Smooth muscle cell of trachea (primary cell): ENCODE data around the gene IREB2. TPM values are rescaled to one million over a fixed set of nuclear protein-coding genes. Genes with fewer than 3 reads are reported as not detected.

Experiments used
- total RNA-seq: library from RNA; depleted of rRNA; stranded (reverse); fragments of >200 nt; gene quantifications from 2 replicates; pipeline ENCODE4 v1.2.1, GENCODE V29; 2014

The IREB2 gene
- total RNA-seq, result 18.4 and 34.2 TPM in 2 replicates

GRCh38 chr15:78437762-78438618, at the start of gene IREB2:
Gene IREB2 (plus strand): TSS chr15:78438216. CDS start chr15:78438338, 122 bp downstream.

GRCh38 chr15:78506971-78507830, 69.2 kb downstream of the IREB2 start, which contains the start of gene HYKK:
Gene HYKK (plus strand): TSS chr15:78507577. CDS start chr15:78513089, 5,512 bp downstream.

DNA sequence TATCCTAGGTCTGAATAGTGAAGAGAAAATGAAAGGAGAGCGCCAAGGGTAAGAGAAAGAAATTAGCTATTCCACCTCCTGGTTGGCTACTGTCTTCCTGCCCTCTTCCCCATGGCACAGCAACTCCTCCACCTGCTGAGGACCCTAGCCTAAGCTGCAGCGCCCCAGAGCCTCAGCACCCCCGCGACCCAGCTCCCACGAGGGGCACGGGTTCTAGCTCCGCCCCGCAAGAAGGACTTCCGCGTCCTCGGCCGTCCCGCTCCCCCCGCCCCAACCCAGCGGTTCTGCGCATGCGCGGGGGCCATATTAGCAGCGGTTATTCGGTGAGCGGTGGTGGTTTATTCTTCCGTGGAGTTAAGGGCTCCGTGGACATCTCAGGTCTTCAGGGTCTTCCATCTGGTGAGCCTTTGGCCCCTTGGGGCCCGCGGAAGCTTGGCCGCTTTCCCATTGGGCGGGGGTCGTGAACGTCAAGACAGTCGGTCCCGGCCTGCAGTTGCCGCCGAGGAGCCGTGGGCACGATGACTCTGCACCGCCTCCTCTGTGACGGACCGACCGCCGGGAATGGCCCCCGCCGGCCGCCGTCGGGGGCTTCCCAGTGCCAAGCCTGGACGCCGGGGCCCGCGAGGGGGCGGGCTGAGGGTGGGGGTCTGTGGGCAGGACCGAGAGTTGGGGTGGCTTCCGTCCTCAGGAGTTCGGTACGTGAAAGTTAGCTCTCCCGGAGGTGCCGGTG, 102.3 kb downstream of the IREB2 start, which contains the start of gene PSMA4:
Gene PSMA4, plus strand, starts transcription at position 304 of the 730 bp plus-strand sequence. CDS start 1,484 bp downstream, outside the sequence.

Other genes starting within 250 kb of the IREB2 start
- gene ACSBG1, start 203.7 kb upstream of the IREB2 start, total RNA-seq, result under 0.01 TPM in 1 of 2 replicates, not detected in the other
- 3.1 and 3.6 TPM in 2 replicates for gene DNAJA4, start 173.7 kb upstream of the IREB2 start, total RNA-seq
- gene SKIC8, start 138.6 kb upstream of the IREB2 start, total RNA-seq, result 54.9 and 105 TPM in 2 replicates
- not detected in 2 replicates for gene CRABP1, start 97.9 kb upstream of the IREB2 start, total RNA-seq
- gene HYKK, start 69.4 kb downstream of the IREB2 start, total RNA-seq, result 2.3 and 3.5 TPM in 2 replicates
- gene PSMA4, start 102.2 kb downstream of the IREB2 start, total RNA-seq, result 157 and 331 TPM in 2 replicates
- 0.33 and 1.5 TPM in 2 replicates for gene CHRNA5, start 127.3 kb downstream of the IREB2 start, total RNA-seq
- gene CHRNA3, start 182.8 kb downstream of the IREB2 start, total RNA-seq, result not detected in 2 replicates
- gene CHRNB4, start 203.0 kb downstream of the IREB2 start, total RNA-seq, result not detected in 2 replicates